Measurements from ENCODE around the gene IER3IP1. TPM values are rescaled to one million over a fixed set of nuclear protein-coding genes. Genes with fewer than 3 reads are reported as not detected.
"Not testable (repeated sequence)": the region's sequence is repeated elsewhere in the genome, so short reads cannot be mapped to it uniquely, and the experiment has no call there.

IER3IP1 gene
- polyA plus RNA-seq, 1 donor (not counting 4 experiments of a cell fraction or from before 2014, with no cell fraction given), result 17.5 TPM

DNA sequence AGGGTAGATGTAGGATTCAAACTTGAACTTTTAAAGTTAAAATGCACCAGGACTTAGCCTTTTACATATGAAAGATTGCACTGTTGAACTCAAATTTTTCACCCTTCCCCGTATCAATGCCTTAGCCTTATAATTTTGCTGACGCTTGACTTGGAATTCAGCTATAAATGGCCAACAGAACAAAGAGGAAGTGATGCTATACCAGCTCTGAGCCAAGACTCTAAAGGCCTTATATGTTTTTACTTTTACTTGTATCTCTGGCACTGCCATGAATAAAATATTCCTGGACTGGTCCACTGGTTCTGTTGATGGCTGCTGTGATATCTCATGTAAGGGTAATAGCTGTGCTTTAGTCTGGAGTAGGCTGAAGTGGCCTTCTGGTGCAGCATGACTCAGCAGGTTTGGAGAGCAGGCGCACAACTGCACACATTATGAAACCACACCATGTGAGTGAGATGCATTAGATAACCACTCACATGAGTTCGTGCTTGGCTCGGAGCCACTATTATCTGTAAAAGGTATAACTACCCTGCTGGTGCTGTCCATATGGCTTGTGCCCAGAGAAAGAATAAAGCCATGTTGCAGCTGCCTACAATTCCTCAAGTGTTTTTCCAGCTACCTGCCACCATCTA, 8.4 kb upstream of the IER3IP1 start:
- FAIRE-seq (no peak), DNase-seq (ENCODE audit: low read depth, low spot score) (no peak)
- no peaks in the 10 kb centered on the region for H3K36me3 ChIP-seq (ENCODE audit: control insufficient read depth in 2 of 2, extremely low read depth in 1 of 2, insufficient read depth in 2 of 2, low read length in 2 of 2)
- no peak overlapping the region for H3K27ac ChIP-seq (ENCODE audit: control insufficient read depth, insufficient read depth, low read length)
- H3K9ac ChIP-seq (ENCODE audit: control insufficient read depth, extremely low read depth, insufficient read depth, low read length), result no peak overlapping the region
- H4K20me1 ChIP-seq (ENCODE audit: control insufficient read depth, extremely low read depth, insufficient read depth, low read length), result no peaks in the 10 kb centered on the region
- no peaks in the 10 kb centered on the region for H3K9me1 ChIP-seq (ENCODE audit: control insufficient read depth, extremely low read depth, insufficient read depth, low read length)
- no peaks in the 10 kb centered on the region for H3K27me3 ChIP-seq (ENCODE audit: control insufficient read depth, extremely low read depth, insufficient read depth, low read length)
- dilution Hi-C loops (cut with MboI; ENCODE audit: extremely low pct_ligation_motif_present, low sequenced_read_pairs), result no loop called here
- no peaks in the 10 kb centered on the region for H3K4me1 ChIP-seq (ENCODE audit: control insufficient read depth, extremely low read depth, insufficient read depth, low read length)
- H3K79me2 ChIP-seq (ENCODE audit: control insufficient read depth, insufficient read depth, low read length), result no peaks in the 10 kb centered on the region
- H3K4me3 ChIP-seq (ENCODE audit: control insufficient read depth in 2 of 3, extremely low read depth in 1 of 3, insufficient read depth in 2 of 3, low read depth in 1 of 3, low read length in 3 of 3), result no peak overlapping the region
- H2AFZ ChIP-seq (ENCODE audit: control insufficient read depth, low read length), result no peak overlapping the region
- TF ChIP-seq CTCF (optimal IDR thresholded peaks at IDR 0.05 in 1 of 3, IDR thresholded peaks at IDR 0.05 in 1 of 3, conservative IDR thresholded peaks at IDR 0.05 in 1 of 3; ENCODE audit: extremely low read depth in 1 of 3, insufficient read depth in 2 of 3, low read length in 3 of 3) (no peak), EZH2 (IDR thresholded peaks at IDR 0.05; ENCODE audit: low read length) (no peak)
- H3K4me2 ChIP-seq (ENCODE audit: control insufficient read depth, extremely low read depth, insufficient read depth, low read depth, low read length), result no peak overlapping the region
- H3K9me3 ChIP-seq (ENCODE audit: control insufficient read depth, low read depth, low read length), result no peaks in the 10 kb centered on the region

DNA sequence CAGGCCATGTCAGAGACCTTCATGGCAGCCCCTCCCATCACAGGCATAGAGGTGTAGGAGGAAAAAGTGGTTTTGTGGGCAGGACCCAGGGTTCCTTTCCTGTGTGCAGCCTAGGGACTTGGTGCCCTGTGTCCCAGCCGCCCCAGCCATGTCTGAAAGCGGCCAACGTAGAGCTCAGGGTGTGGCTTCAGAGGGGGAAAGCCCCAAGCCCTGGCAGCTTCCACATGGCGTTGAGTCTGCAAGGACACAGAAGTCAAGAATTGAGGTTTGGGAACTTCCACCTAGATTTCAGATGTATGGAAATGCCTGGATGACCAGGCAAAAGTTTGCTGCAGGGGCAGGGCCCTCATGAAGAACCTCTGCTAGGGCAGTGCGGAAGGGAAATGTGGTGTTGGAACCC, 6.0 kb upstream of the IER3IP1 start:
- H3K27me3 ChIP-seq (ENCODE audit: control insufficient read depth, extremely low read depth, insufficient read depth, low read length); H3K9ac ChIP-seq (ENCODE audit: control insufficient read depth, extremely low read depth, insufficient read depth, low read length); H3K9me1 ChIP-seq (ENCODE audit: control insufficient read depth, extremely low read depth, insufficient read depth, low read length); dilution Hi-C loops (cut with MboI; ENCODE audit: extremely low pct_ligation_motif_present, low sequenced_read_pairs); H3K79me2 ChIP-seq (ENCODE audit: control insufficient read depth, insufficient read depth, low read length); FAIRE-seq; H3K27ac ChIP-seq (ENCODE audit: control insufficient read depth, insufficient read depth, low read length); H2AFZ ChIP-seq (ENCODE audit: control insufficient read depth, low read length); H3K4me2 ChIP-seq (ENCODE audit: control insufficient read depth, extremely low read depth, insufficient read depth, low read depth, low read length); DNase-seq (ENCODE audit: low read depth, low spot score); H3K4me3 ChIP-seq (ENCODE audit: control insufficient read depth in 2 of 3, extremely low read depth in 1 of 3, insufficient read depth in 2 of 3, low read depth in 1 of 3, low read length in 3 of 3); H3K4me1 ChIP-seq (ENCODE audit: control insufficient read depth, extremely low read depth, insufficient read depth, low read length); H3K36me3 ChIP-seq (ENCODE audit: control insufficient read depth in 2 of 2, extremely low read depth in 1 of 2, insufficient read depth in 2 of 2, low read length in 2 of 2); H4K20me1 ChIP-seq (ENCODE audit: control insufficient read depth, extremely low read depth, insufficient read depth, low read length); H3K9me3 ChIP-seq (ENCODE audit: control insufficient read depth, low read depth, low read length): not testable (repeated sequence)

DNA sequence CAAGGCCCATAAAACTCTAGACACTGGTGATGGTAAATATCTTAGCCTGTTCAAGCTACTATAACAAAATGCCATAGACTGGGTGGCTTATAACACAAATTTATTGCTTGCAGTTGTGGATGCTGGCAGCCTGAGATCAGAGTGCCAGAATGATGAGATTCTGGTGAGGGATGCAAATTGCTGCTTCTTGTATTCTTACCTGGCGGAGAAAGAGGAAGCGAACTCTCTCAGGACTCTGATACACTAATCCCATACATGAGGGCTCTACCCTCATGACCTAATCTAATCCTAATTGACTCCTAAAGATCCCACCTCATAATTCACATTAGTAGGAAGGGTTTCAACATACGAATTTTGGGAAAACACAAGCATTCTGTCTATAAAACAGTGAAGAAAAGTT, 4.6 kb upstream of the IER3IP1 start:
- no peak overlapping the region for H3K27ac ChIP-seq (ENCODE audit: control insufficient read depth, insufficient read depth, low read length)
- TF ChIP-seq EZH2 (IDR thresholded peaks at IDR 0.05; ENCODE audit: low read length), result no peak
- TF ChIP-seq CTCF (optimal IDR thresholded peaks at IDR 0.05 in 1 of 3, IDR thresholded peaks at IDR 0.05 in 1 of 3, conservative IDR thresholded peaks at IDR 0.05 in 1 of 3; ENCODE audit: extremely low read depth in 1 of 3, insufficient read depth in 2 of 3, low read length in 3 of 3), result no peak
- no peaks in the 10 kb centered on the region for H3K27me3 ChIP-seq (ENCODE audit: control insufficient read depth, extremely low read depth, insufficient read depth, low read length)
- H3K4me3 ChIP-seq (ENCODE audit: control insufficient read depth in 2 of 3, extremely low read depth in 1 of 3, insufficient read depth in 2 of 3, low read depth in 1 of 3, low read length in 3 of 3), result no peak overlapping the region
- H3K79me2 ChIP-seq (ENCODE audit: control insufficient read depth, insufficient read depth, low read length), result peaks cover 4% of the 10 kb centered on the region
- H4K20me1 ChIP-seq (ENCODE audit: control insufficient read depth, extremely low read depth, insufficient read depth, low read length), result no peaks in the 10 kb centered on the region
- H3K9me1 ChIP-seq (ENCODE audit: control insufficient read depth, extremely low read depth, insufficient read depth, low read length), result no peaks in the 10 kb centered on the region
- DNase-seq (ENCODE audit: low read depth, low spot score), result no peak
- FAIRE-seq, result no peak
- H3K4me1 ChIP-seq (ENCODE audit: control insufficient read depth, extremely low read depth, insufficient read depth, low read length), result no peaks in the 10 kb centered on the region
- no peak overlapping the region for H2AFZ ChIP-seq (ENCODE audit: control insufficient read depth, low read length)
- dilution Hi-C loops (cut with MboI; ENCODE audit: extremely low pct_ligation_motif_present, low sequenced_read_pairs), result no loop called here
- H3K9ac ChIP-seq (ENCODE audit: control insufficient read depth, extremely low read depth, insufficient read depth, low read length), result no peak overlapping the region
- no peak overlapping the region for H3K4me2 ChIP-seq (ENCODE audit: control insufficient read depth, extremely low read depth, insufficient read depth, low read depth, low read length)
- no peaks in the 10 kb centered on the region for H3K9me3 ChIP-seq (ENCODE audit: control insufficient read depth, low read depth, low read length)
- no peaks in the 10 kb centered on the region for H3K36me3 ChIP-seq (ENCODE audit: control insufficient read depth in 2 of 2, extremely low read depth in 1 of 2, insufficient read depth in 2 of 2, low read length in 2 of 2)
